ENCODE data around the gene SURF2. TPM values are rescaled to one million over a fixed set of nuclear protein-coding genes. Genes with fewer than 3 reads are reported as not detected.

SURF2 gene
- total and polyA plus RNA-seq, 2 donors (not counting 3 experiments of a cell fraction or from before 2014, with no cell fraction given) = 10.6 to 14.2 TPM

- DNase-seq (ENCODE audit: low read depth, low spot score) (peak; percentile 97), FAIRE-seq (peak; percentile 97)
- peak within 1 kb of the TSS; percentile 69 to 84 (median 83) for H3K4me3 ChIP-seq (replicated peaks in 1 of 3; ENCODE audit: insufficient read depth in 1 of 3, low read depth in 1 of 3, low read length in 3 of 3)
- no peaks in the 10 kb centered on the region for H3K9me1 ChIP-seq (replicated peaks; ENCODE audit: control insufficient read depth, extremely low read depth, insufficient read depth, low read length)
- no peaks in the 10 kb centered on the region for H4K20me1 ChIP-seq (replicated peaks; ENCODE audit: control insufficient read depth, extremely low read depth, insufficient read depth, low read length)
- peaks cover 18 to 48% of the 10 kb centered on the region in 2 experiments for H3K36me3 ChIP-seq (ENCODE audit: control insufficient read depth in 2 of 2, extremely low read depth in 1 of 2, insufficient read depth in 2 of 2, low read length in 2 of 2)
- H3K4me2 ChIP-seq (ENCODE audit: insufficient read depth, low read length) = peak within 1 kb of the TSS; percentile 93
- intact Hi-C loops (cut with micrococcal nuclease) = loop anchor here (1.0 to 5.0 kb wide), 3 partner anchors 12 to 161 kb away; partner anchors contain the start of genes STKLD1, SURF4 and SURF6
- TSS peak; percentile 41 for BruUV-seq (replicated peaks)
- dilution Hi-C loops (cut with MboI; ENCODE audit: extremely low pct_ligation_motif_present, low sequenced_read_pairs) = no loop called here
- peak within 1 kb of the TSS; percentile 98 for H3K9ac ChIP-seq (replicated peaks; ENCODE audit: extremely low read depth, insufficient read depth, low read length)
- peaks cover 14% of the 10 kb centered on the region for H3K4me1 ChIP-seq (ENCODE audit: control insufficient read depth, extremely low read depth, insufficient read depth, low read length)
- ChIA-PET POLR2A (interaction anchor here (0.6 to 1.7 kb wide), 8 partner anchors 9 to 180 kb away, joined by 3 to 10 read pairs (median 5); partner anchors contain the start of genes CACFD1, SLC2A6, STKLD1 and SURF1), CTCF (interaction anchor here (1.0 to 1.1 kb wide), 3 partner anchors 18 to 30 kb away, joined by 3 read pairs; no protein-coding TSS in a partner anchor)
- no peaks in the 10 kb centered on the region for H3K27me3 ChIP-seq (ENCODE audit: control insufficient read depth in 2 of 2, insufficient read depth in 2 of 2, low read length in 2 of 2)
- no peaks in the 10 kb centered on the region for H3K9me3 ChIP-seq (replicated peaks; ENCODE audit: control insufficient read depth, insufficient read depth, low read length)
- H3K79me2 ChIP-seq (ENCODE audit: control insufficient read depth, insufficient read depth, low read length) = peaks cover 40% of the 10 kb centered on the region
- H2AFZ ChIP-seq (ENCODE audit: low read depth, low read length) = peak within 1 kb of the TSS; percentile 24
- peak within 1 kb of the TSS; percentile 91 for H3K27ac ChIP-seq (ENCODE audit: insufficient read depth, low read depth, low read length)
- TF ChIP-seq MYC (IDR thresholded peaks at IDR 0.05; ENCODE audit: low read depth, low read length) (peak; percentile 10), POLR2A (IDR thresholded peaks at IDR 0.05; ENCODE audit: low read depth, low read length) (peak; percentile 98), POLR2AphosphoS5 (IDR thresholded peaks at IDR 0.05; ENCODE audit: insufficient read depth, low read depth, low read length) (peak; percentile 99), JUN (IDR thresholded peaks at IDR 0.05; ENCODE audit: borderline replicate concordance, insufficient read depth, insufficient read length, low read depth) (no peak)
- TF ChIP-seq, protein P1, sequence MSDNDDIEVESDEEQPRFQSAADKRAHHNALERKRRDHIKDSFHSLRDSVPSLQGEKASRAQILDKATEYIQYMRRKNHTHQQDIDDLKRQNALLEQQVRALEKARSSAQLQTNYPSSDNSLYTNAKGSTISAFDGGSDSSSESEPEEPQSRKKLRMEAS (IDR thresholded peaks at IDR 0.05; ENCODE audit: insufficient read depth, insufficient read length) = no peak
Observed at GRCh38 chr9:133347985-133348717, 8.2 kb upstream of the SURF2 start, which contains the start of the genes MED22 and RPL7A. MED22 (minus strand) TSS chr9:133348131; CDS start chr9:133346662, 1,469 bp downstream. RPL7A (plus strand) TSS chr9:133348218; CDS start chr9:133348244, 26 bp downstream.
